ENCODE results near the gene PPP1R14D.

Gene PPP1R14D

DNA sequence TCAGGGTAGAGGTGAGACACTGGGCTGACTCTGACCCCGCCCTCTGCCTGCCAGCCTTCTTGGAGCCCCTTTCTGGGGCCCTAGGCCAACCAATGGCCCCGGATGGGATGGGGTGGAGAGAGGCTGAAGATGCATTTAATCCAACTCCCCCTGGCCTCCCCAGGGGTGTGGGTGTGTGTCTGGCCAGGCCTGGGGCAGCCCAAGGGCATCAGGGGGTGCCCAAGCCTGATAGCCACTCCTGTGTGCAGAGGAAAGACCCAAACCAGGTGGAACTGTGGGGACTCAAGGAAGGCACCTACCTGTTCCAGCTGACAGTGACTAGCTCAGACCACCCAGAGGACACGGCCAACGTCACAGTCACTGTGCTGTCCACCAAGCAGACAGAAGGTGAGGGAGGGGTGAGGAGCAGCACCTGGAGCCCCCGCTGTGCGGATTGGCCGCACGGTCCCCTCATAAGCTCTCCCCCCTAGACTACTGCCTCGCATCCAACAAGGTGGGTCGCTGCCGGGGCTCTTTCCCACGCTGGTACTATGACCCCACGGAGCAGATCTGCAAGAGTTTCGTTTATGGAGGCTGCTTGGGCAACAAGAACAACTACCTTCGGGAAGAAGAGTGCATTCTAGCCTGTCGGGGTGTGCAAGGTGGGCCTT lies 24.9 kb upstream of the PPP1R14D start:
- in situ Hi-C loops (cut with HindIII; ENCODE audit: low sequenced_read_pairs) = no loop called here

DNA sequence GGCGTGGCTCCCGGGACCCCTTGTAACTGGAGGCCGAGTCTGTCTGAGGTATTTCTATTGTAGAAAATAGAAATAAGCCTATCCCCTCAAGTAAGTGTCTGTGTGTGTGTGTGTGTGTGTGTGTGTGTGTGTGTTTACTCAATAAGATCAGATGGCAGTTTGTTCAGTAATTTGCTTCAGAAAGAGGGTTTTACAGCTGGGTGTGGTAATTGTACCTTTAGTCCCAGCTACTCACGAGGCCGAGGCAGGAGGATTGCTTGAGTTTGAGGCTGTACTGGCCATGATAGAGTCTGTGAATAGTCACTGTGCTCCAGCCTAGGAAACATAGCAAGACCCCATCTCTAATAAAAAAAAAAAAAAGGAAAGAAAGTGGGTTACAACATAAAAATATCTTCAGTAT lies 24.0 kb upstream of the PPP1R14D start:
- in situ Hi-C loops (cut with HindIII; ENCODE audit: low sequenced_read_pairs) = no loop called here

DNA sequence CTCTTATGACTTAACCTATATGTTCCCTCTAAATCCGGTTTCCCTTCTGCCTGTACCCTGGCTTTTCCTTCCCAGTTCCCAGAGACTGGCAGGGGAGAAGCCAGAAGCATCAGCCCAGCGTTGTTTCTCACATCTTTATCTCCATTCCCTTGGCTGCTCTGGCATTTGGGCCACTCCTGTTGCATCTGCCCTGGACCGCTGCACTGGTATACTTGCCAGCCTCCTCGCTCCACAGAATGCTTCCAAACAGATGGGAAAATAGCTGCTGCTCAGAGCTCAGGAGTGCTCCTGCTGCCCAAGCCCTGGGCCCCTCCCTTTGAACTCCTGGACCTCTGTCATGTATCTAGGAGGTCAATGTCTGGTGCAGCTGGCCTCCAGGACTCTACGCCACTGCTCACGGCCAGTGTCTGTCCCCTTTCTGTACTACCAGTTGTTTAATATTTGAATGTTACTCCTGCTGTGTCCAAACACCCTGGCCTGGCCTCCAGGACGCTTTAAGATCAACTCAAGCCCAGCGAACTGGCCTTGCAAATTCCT lies 22.1 kb upstream of the PPP1R14D start:
- in situ Hi-C loops (cut with HindIII; ENCODE audit: low sequenced_read_pairs) = no loop called here

DNA sequence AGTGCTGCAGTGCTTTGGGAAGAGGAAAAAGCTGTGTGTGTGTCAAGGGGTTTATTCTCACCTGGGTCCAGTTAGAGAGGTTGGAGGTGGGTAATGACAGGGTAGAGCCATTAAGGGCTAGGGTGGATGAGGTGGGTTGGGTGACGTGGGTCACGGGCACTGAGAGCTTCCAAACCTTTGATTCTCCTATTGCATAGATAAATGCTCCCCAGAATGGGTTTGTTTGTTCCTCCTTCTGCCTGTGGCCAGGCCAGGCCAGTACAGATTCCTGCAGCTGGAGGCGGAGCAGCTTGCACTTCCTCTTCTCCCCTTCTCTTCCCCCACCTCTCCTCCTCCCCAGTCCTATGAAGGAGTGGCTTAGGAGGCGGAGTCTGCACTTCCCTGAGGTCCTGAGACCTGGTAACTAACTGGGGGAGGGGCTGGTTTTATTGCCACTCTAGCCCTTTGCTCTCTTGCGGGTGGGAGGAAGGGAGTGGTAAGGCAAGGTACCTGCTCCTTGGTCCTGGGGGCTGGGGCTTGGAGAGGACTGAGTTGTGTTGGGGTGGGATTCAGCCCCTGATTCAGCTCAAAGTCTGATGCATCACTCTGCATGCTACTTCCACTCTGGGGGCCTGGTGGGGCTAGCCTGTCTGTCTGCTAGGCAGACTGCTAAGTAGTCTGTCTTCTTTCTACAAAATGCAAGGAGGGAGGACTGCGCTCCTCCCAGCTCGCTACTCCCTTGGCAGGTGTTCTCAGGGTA lies 18.9 kb upstream of the PPP1R14D start:
- in situ Hi-C loops (cut with HindIII; ENCODE audit: low sequenced_read_pairs) = no loop called here

DNA sequence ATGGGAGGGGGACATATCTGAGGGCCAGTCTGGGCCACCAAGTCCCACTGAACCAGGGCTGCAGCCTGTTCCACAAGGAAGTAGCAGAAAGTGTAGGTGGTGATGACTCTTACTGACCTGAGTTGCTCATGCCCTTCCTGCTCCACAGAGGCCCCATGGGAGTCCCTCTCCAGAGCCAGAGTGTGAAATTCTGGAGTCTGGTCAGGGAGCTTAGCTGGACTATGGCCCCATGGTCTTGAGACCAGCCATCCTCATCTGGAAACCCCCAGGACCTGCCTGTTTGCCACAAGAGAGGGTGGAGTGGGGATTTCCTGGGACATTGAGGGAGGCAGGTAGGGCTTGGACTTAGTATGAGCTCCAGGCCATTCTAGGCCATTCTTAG lies 18.3 kb upstream of the PPP1R14D start:
- in situ Hi-C loops (cut with HindIII; ENCODE audit: low sequenced_read_pairs) = no loop called here

DNA sequence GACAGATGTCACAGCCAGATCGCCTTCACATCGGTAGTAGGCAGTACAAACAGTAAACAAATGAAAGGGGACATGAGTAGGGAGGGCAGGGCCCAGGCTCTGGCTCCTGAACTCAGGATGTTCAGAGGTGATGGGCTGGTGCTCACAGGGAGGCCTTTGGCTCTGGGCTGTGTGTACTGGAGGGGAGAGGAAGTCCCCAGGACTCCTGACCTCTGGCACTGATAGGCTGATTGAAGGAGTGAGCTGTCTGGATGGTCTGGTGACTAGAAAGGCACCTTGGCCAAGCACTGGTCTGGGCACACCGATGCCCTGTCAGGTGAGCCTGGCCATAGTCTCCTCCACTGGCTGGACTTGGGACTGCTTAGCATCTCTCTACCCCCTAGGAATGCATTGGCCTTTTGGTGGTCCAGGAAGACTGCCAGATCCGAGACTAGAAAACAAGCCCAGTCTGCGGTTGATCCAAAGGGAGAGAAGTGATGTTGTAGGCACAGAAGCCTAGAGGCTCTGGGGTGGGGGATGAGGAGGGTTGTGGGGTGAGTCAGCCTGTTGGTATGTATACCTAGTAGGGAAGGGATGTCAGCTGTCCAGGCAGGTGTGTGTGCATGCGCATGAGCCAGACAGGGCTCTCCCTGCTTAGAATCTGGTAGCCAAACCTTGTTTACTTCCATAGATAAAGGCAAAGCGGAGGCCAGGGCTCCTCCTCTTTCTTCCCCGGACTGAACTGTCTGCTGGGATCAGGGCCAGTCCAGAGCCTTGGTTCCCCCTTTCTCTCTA lies 17.2 kb upstream of the PPP1R14D start:
- in situ Hi-C loops (cut with HindIII; ENCODE audit: low sequenced_read_pairs) = no loop called here

DNA sequence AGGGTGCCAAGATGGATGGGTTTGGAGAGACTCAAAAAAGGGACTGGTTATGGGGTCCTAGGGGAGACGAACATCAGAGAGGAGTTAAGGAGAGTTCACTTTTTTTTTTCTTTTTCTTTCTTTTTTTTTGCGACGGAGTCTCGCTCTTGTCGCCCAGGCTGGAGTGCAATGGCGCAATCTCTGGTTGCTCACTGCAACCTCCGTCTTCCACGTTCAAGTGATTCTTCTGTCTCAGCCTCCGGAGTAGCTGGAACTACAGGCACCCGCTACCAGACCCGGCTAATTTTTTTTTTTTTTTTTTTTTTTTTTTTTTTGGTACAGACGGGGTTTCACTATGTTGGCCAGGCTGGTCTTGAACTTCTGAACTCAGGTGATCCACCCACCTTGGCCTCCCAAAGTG lies 16.5 kb upstream of the PPP1R14D start:
- in situ Hi-C loops (cut with HindIII; ENCODE audit: low sequenced_read_pairs) = no loop called here

DNA sequence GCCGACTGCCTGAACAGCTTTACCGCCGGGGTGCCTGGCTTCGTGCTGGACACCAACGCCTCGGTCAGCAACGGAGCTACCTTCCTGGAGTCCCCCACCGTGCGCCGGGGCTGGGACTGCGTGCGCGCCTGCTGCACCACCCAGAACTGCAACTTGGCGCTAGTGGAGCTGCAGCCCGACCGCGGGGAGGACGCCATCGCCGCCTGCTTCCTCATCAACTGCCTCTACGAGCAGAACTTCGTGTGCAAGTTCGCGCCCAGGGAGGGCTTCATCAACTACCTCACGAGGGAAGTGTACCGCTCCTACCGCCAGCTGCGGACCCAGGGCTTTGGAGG lies 16.2 kb upstream of the PPP1R14D start:
- in situ Hi-C loops (cut with HindIII; ENCODE audit: low sequenced_read_pairs) = no loop called here

DNA sequence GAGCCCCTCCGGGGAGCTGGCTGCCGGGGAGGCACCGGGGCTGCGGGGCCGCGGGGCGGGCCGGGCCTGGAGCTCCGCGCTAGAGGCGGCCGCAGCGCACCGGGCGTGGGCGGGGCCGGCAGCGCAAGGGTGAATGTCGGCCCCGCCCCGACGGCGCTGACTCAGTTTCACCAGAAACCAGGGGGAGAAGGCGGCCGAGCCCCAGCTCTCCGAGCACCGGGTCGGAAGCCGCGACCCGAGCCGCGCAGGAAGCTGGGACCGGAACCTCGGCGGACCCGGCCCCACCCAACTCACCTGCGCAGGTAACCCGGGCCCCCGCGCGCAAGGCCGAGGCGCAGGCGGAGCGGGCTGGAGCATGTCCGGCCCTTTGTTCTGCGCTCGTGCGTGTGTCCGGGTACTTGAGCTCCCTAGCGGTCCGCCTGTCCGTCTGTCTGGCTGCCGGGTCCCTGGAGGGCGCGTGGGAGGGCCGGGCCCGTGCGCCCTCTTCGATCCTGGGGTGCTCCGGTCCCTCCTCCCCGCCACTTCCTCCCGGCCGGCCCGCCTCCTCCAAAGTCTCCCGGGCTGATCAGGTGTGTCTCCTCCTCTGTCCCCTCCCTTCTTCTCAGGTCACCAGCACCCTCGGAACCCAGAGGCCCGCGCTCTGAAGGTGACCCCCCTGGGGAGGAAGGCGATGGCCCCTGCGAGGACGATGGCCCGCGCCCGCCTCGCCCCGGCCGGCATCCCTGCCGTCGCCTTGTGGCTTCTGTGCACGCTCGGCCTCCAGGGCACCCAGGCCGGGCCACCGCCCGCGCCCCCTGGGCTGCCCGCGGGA lies 15.6 kb upstream of the PPP1R14D start, which contains the start of gene SPINT1:
SPINT1 (plus strand) TSS at position 164 of the 811 bp plus-strand sequence; CDS start at position 671, 507 bp downstream.
- in situ Hi-C loops (cut with HindIII; ENCODE audit: low sequenced_read_pairs) = no loop called here

DNA sequence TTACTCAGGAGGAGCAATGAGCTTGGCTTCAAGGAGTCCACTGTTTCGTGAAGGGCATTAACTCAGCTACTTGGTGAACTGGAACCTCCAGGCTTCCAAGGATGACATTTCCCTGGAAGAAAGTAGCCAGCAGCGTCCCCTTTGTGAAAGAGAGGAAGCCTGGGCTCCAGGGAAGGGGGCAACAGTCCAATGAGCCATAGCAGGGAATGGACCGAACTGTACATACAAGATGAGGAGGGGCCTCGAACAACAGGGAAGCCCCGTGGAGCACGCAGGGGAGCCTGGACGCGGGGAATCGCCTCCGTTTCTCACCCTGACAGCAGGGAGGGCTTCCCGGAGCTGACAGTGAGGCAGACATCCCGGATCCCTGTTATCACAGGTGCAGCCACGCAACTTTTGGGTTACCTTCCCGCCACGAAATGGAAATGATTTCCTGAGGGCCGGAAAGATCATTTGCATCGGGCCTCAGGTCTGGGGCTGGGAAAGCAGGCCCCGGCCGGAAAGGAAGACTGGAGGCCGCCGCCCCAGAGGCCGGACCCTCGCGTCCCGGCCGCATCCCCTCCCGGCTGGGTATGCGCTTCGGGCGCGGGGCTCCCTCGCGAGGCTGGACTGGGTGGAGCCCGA lies 14.9 kb upstream of the PPP1R14D start:
- in situ Hi-C loops (cut with HindIII; ENCODE audit: low sequenced_read_pairs) = no loop called here

DNA sequence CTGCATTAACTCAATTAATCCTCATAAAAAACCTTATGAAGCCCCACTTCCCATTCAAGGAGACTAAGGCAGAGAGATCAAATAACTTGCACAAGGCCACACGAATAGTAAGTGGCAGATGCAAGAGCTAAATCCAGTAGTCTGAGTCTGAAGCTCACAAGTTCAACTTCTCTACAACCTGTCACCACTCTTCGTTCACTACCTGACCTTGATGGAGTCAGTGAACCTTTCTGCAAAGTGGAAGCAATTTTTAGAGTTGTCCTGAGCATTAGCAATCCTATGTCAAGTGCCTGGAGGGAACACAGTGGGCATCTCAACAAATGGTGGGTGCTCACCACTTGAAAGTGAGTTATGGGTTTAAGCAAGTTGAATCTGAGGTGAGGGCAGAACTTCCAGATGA lies 13.2 kb upstream of the PPP1R14D start:
- in situ Hi-C loops (cut with HindIII; ENCODE audit: low sequenced_read_pairs) = no loop called here

DNA sequence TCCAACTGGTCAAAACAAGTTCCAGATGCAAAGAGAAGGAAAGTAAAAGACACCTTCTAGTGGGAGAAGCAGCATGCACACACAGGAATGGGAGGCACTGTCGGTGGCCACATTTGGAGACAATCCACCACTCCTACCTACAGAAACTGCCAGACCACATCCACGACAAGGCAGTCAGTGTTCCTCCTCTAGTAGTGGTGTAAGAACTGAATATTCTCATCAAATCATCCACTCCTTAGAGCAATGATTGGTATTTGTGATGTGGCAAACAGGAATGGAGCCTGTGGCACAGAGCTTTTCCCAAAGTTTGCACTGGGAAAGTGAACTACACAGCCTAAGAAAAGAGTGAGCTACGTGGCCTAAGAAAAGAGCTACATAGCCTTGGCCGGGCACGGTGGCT lies 10.2 kb upstream of the PPP1R14D start:
- in situ Hi-C loops (cut with HindIII; ENCODE audit: low sequenced_read_pairs) = no loop called here

DNA sequence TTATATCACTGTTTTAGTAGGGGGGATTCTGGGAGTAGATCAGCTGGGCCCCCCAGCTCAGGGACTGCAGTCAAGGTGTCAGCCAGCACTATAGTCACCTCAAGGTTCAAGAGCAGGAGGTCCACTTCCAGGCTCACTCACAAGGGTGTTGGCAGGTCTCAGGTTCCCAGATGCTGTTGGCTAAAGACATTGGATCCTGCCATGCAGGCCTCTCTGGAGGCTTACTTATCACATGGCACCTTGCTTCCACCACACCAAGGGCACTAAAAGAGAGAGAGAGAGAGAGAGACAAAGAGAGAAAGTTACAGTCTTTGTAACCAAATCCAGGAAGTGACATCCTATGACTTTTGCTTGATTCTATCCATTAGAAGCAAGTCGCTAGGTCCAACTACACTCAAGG lies 7.5 kb upstream of the PPP1R14D start:
- in situ Hi-C loops (cut with HindIII; ENCODE audit: low sequenced_read_pairs) = no loop called here

DNA sequence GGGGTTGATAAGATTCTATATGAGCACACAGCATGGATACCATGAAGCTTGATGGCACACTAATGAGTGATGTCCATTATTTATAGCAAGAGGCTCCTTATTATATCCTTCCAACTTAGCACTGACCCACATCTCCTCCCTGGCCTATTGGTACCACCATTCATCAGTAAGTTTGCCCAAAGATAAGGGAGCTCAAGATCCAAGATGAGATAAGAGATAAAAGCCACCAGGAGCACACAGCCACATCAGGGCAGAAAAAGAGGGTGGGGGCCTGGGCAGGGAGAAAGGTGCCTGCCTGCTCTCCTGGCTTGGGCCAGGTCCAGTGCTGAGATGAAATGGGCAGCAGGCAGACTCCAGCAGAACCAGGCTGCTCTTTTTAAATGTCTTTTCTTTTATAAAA lies 4.4 kb upstream of the PPP1R14D start:
- in situ Hi-C loops (cut with HindIII; ENCODE audit: low sequenced_read_pairs) = no loop called here

DNA sequence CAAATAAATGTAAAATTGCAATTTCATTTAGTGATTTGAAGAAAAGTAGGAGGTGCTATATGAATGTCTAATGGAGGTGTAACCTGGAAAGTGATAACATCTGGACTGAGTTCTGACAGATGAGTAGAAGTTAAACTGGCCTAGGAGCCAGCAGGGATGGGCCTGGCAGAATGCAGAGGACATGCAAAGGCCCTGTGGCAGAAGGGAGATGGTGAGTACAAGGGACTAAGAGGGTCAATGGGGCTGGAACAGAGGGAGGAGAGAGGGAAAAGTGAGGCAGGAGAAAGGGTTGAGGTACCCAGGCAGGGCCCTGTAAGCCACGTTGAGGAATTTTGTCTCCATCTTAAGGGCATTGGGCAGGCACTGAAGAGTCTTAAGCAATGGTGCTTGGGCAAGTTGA lies 3.4 kb upstream of the PPP1R14D start:
- in situ Hi-C loops (cut with HindIII; ENCODE audit: low sequenced_read_pairs) = no loop called here

DNA sequence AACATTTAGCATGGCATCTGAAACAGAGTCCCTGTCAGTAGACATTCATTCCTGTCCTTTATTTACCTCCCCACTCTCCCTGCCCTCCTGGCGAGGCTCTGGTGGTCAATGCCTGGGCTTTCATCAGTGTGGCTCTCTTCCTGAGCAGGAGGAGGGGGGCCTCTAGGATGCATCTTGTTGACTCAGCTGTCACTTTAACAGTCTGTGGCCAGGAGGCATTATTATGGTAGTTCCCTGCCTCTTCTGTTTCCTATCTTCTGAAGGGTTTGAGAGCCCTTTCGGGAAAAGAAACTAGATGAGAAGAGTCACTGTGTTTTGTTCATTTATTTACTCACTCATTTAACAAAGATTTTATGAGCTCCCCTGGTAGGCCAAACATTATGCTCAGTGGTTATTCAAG lies 2.4 kb upstream of the PPP1R14D start:
- in situ Hi-C loops (cut with HindIII; ENCODE audit: low sequenced_read_pairs) = no loop called here

DNA sequence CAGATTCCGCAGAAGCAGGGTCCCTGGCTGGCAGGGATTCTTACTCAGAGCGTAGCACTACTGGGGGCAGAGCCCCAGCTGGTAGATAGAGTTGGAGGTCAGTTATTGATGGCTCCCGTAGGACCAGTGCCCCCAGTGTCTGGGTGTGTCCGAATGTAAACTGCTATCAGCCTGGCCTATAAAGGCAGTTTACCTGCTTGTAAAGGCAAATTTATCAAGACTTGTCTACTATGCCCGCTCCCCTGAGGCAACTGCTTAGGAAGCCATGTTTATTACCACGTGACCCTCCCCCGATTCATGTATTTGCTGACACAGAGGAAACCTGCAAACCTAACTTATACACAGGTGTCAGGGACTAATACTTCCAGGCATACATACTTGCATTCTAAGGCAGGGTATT lies 607 bp upstream of the PPP1R14D start:
- in situ Hi-C loops (cut with HindIII; ENCODE audit: low sequenced_read_pairs) = no loop called here

DNA sequence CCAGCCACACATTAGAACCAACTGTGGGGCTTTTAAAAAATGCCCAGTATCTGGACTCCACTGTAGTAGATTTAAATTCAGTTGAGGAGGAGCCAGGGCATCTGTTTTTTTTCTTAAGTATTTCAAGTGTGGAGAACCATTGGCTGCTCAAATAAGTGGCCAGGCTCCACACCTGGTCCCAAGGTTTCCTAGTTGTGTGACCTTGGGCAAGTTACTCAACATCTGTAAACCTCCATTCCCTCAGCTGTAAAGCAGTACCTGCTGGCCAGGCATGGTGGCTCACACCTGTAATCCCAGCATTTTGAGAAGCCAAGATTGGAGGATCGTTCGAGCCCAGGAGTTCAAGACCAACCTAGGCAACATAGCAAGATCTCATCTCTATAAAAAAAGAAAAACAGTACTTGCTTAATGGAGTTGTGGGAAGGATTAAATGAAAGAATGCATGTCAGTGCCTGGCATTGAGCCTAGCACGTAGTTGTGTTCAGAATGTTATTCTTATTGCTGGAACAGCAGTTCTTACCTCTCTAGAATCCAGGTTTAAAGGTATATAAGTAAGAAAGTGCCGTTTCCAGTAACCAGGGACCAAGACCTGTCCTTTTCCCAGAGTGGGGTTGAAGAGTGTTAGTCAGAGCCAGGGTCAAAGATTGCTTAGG lies 2.0 kb downstream of the PPP1R14D start:
- in situ Hi-C loops (cut with HindIII; ENCODE audit: low sequenced_read_pairs) = no loop called here

DNA sequence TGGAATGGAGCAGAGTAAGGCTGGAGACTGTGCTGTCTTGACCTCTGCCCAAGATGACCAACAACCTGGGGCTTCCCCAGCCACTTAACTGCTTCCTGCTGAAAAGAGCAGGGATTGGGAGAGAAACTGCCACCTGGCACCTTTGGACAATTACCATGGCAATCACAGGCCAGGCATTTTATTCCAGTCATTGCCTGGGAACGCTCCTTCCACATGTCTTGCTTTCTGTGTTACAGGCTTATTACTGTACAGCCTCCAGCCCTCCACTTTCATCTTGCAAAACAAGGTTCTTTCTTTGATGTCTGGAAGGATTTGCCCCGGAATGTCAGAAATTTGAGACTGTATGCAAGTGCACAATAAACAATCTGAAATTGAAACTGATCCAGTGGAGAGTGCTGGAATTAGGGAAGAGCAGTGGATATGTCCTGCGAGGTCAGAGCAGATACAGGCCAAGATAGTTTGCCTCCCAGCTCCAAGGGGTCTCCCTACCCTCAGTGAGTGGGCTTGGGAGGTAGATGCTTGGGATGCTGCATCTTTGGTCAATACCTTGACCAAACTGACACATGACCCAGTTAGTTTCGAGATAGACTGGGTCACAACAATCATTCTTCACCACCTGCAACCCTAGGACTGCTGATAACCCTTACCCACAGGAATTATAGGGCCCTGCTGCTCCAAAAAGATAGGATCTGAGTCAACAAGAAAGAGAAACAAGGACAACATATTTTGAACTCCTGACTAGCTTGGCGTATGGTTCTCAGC lies 2.7 kb downstream of the PPP1R14D start:
- in situ Hi-C loops (cut with HindIII; ENCODE audit: low sequenced_read_pairs) = no loop called here

Data from DLD1 (cell line).